MCF 10A (cell line): ENCODE data around the gene CNTNAP2. TPM values are rescaled to one million over a fixed set of nuclear protein-coding genes. Genes with fewer than 3 reads are reported as not detected.
A peak's percentile ranks its signal among the peaks of the same experiment; 100 is the strongest.

Experiments
- BruUV-seq: library from RNA; stranded (reverse); fragments of 400-500 nt; replicated peaks from 2 replicates; lab custom pipeline; 2021; lab: Mats Ljungman, UMichigan
- CTCF ChIA-PET: fragments of 300-600 bp; sonication (Branson Sonifier 250); formaldehyde crosslinking; extraction: SDS; loops from one replicate; lab custom pipeline; 2021; ENCODE audit warnings: antibody characterized with exemption, inconsistent platforms; lab: Yijun Ruan, JAX
- POLR2A ChIA-PET: fragments of 300-600, 350-650 bp; sonication (Branson Sonifier 250); formaldehyde crosslinking; extraction: SDS; loops from one replicate; lab custom pipeline; 2020; ENCODE audit warnings: antibody characterized with exemption, inconsistent platforms; lab: Yijun Ruan, JAX
- DNase-seq: peaks from one replicate; pipeline ENCODE4 v3.0.0-alpha.2; 2018; ENCODE audit not compliant: unreplicated experiment
- H3K27ac Mint-ChIP-seq: one replicate; pipeline ENCODE4 v1.8.0; 2022; ENCODE audit warnings: mild to moderate bottlenecking, low read depth, mixed read lengths; ENCODE audit not compliant: unreplicated experiment
- H3K27me3 Mint-ChIP-seq: one replicate; pipeline ENCODE4 v1.8.0; 2022; ENCODE audit warnings: mixed read lengths; ENCODE audit not compliant: insufficient read depth, unreplicated experiment
- H3K36me3 Mint-ChIP-seq: one replicate; pipeline ENCODE4 v1.8.0; 2022; ENCODE audit warnings: mild to moderate bottlenecking, moderate library complexity, mixed read lengths; ENCODE audit not compliant: insufficient read depth, unreplicated experiment
- H3K4me1 Mint-ChIP-seq: one replicate; pipeline ENCODE4 v1.8.0; 2022; ENCODE audit warnings: mixed read lengths; ENCODE audit not compliant: insufficient read depth, unreplicated experiment
- H3K4me3 Mint-ChIP-seq: one replicate; pipeline ENCODE4 v1.8.0; 2022; ENCODE audit warnings: mild to moderate bottlenecking, moderate library complexity, mixed read lengths; ENCODE audit not compliant: unreplicated experiment
- H3K9me3 Mint-ChIP-seq: one replicate; pipeline ENCODE4 v1.8.0; 2022; ENCODE audit warnings: mixed read lengths; ENCODE audit not compliant: unreplicated experiment
- CTCF ChIP-seq: fragments of 200-600 bp; IDR thresholded peaks from one replicate; pipeline ENCODE4 v1.8.0; 2022; ENCODE audit warnings: antibody characterized with exemption, mild to moderate bottlenecking; ENCODE audit not compliant: unreplicated experiment
- intact Hi-C: fragments of 100-400 bp; cut with micrococcal nuclease; formaldehyde crosslinking; loops from 2 replicates; pipeline ENCODE4 v1.14.1; 2022
- total RNA-seq: library from RNA; stranded (reverse); gene quantifications from 2 replicates; pipeline ENCODE4 v1.2.3, GENCODE V29; 2022

The CNTNAP2 gene
- total RNA-seq, 1 experiment from 2014 or later = 1.1 TPM

DNA sequence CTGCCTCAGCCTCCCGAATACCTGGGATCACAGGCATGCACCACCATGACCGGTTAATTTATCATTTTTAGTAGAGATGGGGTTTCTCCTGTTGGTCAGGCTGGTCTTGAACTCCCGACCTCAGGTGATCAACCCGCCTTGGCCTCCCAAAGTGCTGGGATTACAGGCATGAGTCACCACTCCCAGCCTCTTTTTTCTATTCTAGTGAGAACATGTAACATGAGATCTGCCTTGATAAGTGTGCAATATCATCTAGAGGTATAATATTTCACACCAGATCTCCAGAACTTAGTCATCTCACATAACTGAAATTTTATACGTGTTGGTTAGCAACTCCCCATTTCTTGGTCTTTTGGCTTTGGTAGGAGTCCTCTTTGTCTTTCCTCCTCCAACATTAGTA, 656.9 kb downstream of the CNTNAP2 start:
- POLR2A ChIA-PET = no interaction called here
- no peak overlapping the region for H3K4me3 Mint-ChIP-seq
- BruUV-seq = no TSS peak
- peaks cover 47% of the 10 kb centered on the region for H3K27me3 Mint-ChIP-seq
- intact Hi-C loops = no loop called here
- no peak for TF ChIP-seq CTCF
- peak; percentile 4 for DNase-seq
- H3K9me3 Mint-ChIP-seq = no peaks in the 10 kb centered on the region
- H3K36me3 Mint-ChIP-seq = no peaks in the 10 kb centered on the region
- H3K27ac Mint-ChIP-seq = no peak overlapping the region
- CTCF ChIA-PET = no interaction called here
- no peaks in the 10 kb centered on the region for H3K4me1 Mint-ChIP-seq

GRCh38 chr7:146781352-146782116, 664.9 kb downstream of the CNTNAP2 start:
- intact Hi-C loops = no loop called here
- DNase-seq = no peak
- Mint-ChIP-seq H3K4me1 (no peaks in the 10 kb centered on the region), H3K27me3 (no peaks in the 10 kb centered on the region), H3K36me3 (no peaks in the 10 kb centered on the region), H3K4me3 (no peak overlapping the region), H3K27ac (no peak overlapping the region), H3K9me3 (no peaks in the 10 kb centered on the region)
- POLR2A ChIA-PET = no interaction called here
- CTCF ChIA-PET = interaction anchor here (0.5 kb wide), 1 partner anchor 1929 kb away, joined by 4 read pairs; no protein-coding TSS in a partner anchor
- no peak for TF ChIP-seq CTCF
- no TSS peak for BruUV-seq

DNA sequence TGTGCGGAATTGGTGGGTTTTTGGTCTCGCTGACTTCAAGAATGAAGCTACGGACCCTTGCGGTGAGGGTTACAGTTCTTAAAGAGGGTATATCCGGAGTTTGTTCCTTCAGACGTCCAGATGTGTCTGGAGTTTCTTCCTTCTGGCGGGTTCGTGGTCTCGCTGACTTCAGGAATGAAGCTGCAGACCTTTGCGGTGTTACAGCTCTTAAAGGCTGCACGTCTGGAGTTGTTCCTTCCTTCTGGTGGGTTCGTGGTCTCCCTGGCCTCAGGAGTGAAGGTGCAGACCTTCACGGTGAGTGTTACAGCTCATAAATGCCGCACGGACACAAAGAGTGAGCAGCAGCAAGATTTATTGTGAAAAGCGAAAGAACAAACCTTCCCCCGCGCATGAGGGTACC, 670.7 kb downstream of the CNTNAP2 start:
- no peak for DNase-seq
- Mint-ChIP-seq H3K27ac (no peak overlapping the region), H3K4me3 (no peak overlapping the region), H3K36me3 (no peaks in the 10 kb centered on the region), H3K4me1 (no peaks in the 10 kb centered on the region), H3K27me3 (no peaks in the 10 kb centered on the region), H3K9me3 (no peaks in the 10 kb centered on the region)
- no peak for TF ChIP-seq CTCF
- no TSS peak for BruUV-seq
- ChIA-PET POLR2A (no interaction called here), CTCF (no interaction called here)
- intact Hi-C loops = no loop called here

DNA sequence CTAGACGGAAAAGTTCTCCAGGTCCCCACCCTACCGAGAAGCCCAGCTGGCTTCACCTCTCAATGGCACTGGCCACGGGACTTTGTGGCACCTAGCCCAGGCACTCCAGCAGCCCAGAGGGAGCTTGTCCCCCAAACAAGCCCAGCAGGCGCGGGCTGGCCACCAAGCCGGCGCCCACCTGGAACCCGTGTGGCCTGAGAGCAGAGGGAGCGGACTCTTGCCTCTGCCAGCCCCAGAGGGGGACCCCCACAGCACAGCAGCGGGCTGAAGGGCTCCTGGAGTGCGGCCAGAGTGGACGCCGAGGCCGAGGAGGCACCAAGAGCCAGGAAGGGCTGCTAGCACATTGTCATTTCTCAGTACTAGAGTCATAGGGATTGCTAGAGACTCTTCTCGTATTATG, 671.4 kb downstream of the CNTNAP2 start:
- H3K4me1 Mint-ChIP-seq = no peaks in the 10 kb centered on the region
- no peaks in the 10 kb centered on the region for H3K27me3 Mint-ChIP-seq
- intact Hi-C loops = no loop called here
- H3K36me3 Mint-ChIP-seq = no peaks in the 10 kb centered on the region
- no peak for DNase-seq
- no peak overlapping the region for H3K27ac Mint-ChIP-seq
- no peak overlapping the region for H3K4me3 Mint-ChIP-seq
- ChIA-PET POLR2A (no interaction called here), CTCF (no interaction called here)
- H3K9me3 Mint-ChIP-seq = no peaks in the 10 kb centered on the region
- TF ChIP-seq CTCF = no peak
- BruUV-seq = no TSS peak
